ENCODE measurements around the gene RHEB. TPM values are rescaled to one million over a fixed set of nuclear protein-coding genes. Genes with fewer than 3 reads are reported as not detected.

Gene RHEB
- total RNA-seq, 1 donor from 2014 or later: 225 TPM

DNA sequence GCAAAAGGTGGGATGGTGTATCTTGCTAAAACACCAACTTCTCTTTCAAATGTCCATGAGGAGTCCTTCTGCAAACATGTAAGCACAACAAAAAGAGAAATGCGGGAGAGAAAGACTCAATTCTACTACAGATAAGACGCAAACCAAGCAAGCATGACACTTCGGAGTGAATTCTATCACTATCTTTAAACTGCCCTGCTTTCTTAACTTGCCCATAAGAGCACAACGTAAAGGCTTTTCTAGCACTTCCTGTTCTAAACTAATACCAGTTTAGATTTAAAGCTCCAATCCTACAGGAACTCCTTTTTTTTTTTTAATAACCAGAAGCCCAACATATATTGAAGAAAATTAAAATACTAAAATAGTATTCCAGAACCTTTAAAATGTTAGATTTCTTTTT lies 8.4 kb downstream of the RHEB start:
- Mint-ChIP-seq H3K4me1 (peaks cover 2% of the 10 kb centered on the region), H3K9me3 (peaks cover 53% of the 10 kb centered on the region), H3K27me3 (ENCODE audit: insufficient read depth, low read depth) (peaks cover 2% of the 10 kb centered on the region), H3K27ac (no peak overlapping the region), H3K36me3 (peaks cover 57% of the 10 kb centered on the region), H3K4me3 (no peak overlapping the region)
- H3K9me3 ChIP-seq (ENCODE audit: low read depth): no peaks in the 10 kb centered on the region
- peaks cover 10% of the 10 kb centered on the region for H3F3A ChIP-seq (ENCODE audit: low read depth)
- no peak overlapping the region for H3K9ac ChIP-seq
- no peak overlapping the region for H2AFZ ChIP-seq (replicated peaks)
- peaks cover 100% of the 10 kb centered on the region for H3K79me2 ChIP-seq (ENCODE audit: low read depth)
- H3K27me3 ChIP-seq: no peaks in the 10 kb centered on the region
- no peak for DNase-seq (ENCODE audit: low spot score)
- H3K4me2 ChIP-seq: no peak overlapping the region
- H3K27ac ChIP-seq: no peak overlapping the region
- peaks cover 95% of the 10 kb centered on the region for H4K20me1 ChIP-seq (ENCODE audit: low read depth)
- H3K4me3 ChIP-seq: no peak overlapping the region
- TF ChIP-seq EZH2phosphoT487 (IDR thresholded peaks at IDR 0.05) (no peak), EZH2 (IDR thresholded peaks at IDR 0.05) (no peak)
- TF ChIP-seq, protein P1, sequence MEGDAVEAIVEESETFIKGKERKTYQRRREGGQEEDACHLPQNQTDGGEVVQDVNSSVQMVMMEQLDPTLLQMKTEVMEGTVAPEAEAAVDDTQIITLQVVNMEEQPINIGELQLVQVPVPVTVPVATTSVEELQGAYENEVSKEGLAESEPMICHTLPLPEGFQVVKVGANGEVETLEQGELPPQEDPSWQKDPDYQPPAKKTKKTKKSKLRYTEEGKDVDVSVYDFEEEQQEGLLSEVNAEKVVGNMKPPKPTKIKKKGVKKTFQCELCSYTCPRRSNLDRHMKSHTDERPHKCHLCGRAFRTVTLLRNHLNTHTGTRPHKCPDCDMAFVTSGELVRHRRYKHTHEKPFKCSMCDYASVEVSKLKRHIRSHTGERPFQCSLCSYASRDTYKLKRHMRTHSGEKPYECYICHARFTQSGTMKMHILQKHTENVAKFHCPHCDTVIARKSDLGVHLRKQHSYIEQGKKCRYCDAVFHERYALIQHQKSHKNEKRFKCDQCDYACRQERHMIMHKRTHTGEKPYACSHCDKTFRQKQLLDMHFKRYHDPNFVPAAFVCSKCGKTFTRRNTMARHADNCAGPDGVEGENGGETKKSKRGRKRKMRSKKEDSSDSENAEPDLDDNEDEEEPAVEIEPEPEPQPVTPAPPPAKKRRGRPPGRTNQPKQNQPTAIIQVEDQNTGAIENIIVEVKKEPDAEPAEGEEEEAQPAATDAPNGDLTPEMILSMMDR (IDR thresholded peaks at IDR 0.05): no peak
- H3K4me1 ChIP-seq: peaks cover 19% of the 10 kb centered on the region
- H3K36me3 ChIP-seq: no peaks in the 10 kb centered on the region

DNA sequence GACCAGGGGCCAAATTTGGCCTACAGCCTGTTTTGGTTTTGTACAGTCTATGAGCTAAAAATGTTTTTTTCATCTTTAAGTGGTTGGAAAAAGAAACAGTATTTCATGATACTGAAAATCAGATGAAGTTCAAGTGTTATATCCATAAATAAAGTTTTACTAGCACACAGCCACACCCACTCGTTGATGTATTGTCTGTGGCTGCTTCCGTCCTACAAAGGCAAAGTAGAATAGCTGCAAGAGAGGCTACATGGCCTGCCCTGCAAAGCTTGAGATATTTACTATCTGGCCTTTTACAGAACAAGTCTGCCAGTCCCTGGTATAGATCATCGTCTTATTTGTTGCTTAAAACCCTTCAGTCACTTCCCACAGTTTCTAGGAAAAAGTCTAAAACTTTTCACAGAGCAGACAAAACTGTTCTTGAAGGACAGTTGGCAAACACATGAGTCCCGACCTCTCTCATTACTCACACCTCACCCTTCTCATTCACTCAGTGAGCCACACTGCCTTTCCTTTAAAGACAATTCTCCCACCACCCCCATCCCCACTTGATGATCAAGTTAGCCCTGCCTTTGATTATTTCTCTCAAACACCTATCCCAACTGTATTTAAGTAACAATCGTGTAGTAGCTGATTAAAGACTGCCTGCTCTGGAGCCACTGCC lies 9.9 kb downstream of the RHEB start:
- Histone ChIP-seq H3K9ac (no peak overlapping the region), H3K27me3 (no peaks in the 10 kb centered on the region), H3K4me3 (no peak overlapping the region), H3K4me2 (no peak overlapping the region), H3K9me3 (ENCODE audit: low read depth) (no peaks in the 10 kb centered on the region), H3K4me1 (peaks cover 19% of the 10 kb centered on the region), H3K36me3 (no peaks in the 10 kb centered on the region), H2AFZ (replicated peaks) (no peak overlapping the region), H3F3A (ENCODE audit: low read depth) (peaks cover 10% of the 10 kb centered on the region), H3K79me2 (ENCODE audit: low read depth) (peaks cover 100% of the 10 kb centered on the region), H3K27ac (no peak overlapping the region), H4K20me1 (ENCODE audit: low read depth) (peaks cover 93% of the 10 kb centered on the region)
- no peak overlapping the region for H3K4me3 Mint-ChIP-seq
- H3K36me3 Mint-ChIP-seq: peaks cover 52% of the 10 kb centered on the region
- TF ChIP-seq EZH2phosphoT487 (IDR thresholded peaks at IDR 0.05) (no peak), EZH2 (IDR thresholded peaks at IDR 0.05) (no peak)
- TF ChIP-seq, protein P1 (IDR thresholded peaks at IDR 0.05): no peak
- no peak for DNase-seq (ENCODE audit: low spot score)
- peaks cover 2% of the 10 kb centered on the region for H3K4me1 Mint-ChIP-seq
- H3K9me3 Mint-ChIP-seq: peaks cover 47% of the 10 kb centered on the region
- no peak overlapping the region for H3K27ac Mint-ChIP-seq
- no peaks in the 10 kb centered on the region for H3K27me3 Mint-ChIP-seq (ENCODE audit: insufficient read depth, low read depth)

DNA sequence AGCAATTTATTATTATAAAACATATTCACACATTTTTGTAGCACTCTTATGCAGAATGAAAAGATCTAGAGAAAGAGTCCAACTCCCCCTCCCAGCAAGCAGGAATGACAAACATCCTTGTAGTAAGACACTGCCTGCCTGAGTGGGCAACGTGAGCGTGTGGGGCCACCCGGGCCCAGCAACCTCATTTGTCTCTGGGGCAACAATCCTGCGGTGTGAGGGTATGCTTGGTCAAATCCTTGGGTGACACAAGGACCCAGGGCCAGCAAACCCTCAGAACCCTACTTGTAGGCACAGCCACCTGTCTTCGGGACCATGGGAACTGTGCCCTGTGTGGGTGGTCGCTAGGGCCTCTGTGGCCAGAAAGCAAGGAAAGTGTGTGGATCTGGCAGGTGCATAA lies 10.7 kb downstream of the RHEB start:
- Mint-ChIP-seq H3K27me3 (ENCODE audit: insufficient read depth, low read depth) (no peaks in the 10 kb centered on the region), H3K27ac (no peak overlapping the region), H3K4me1 (peaks cover 2% of the 10 kb centered on the region), H3K36me3 (peaks cover 49% of the 10 kb centered on the region), H3K9me3 (peaks cover 47% of the 10 kb centered on the region), H3K4me3 (no peak overlapping the region)
- peaks cover 10% of the 10 kb centered on the region for H3F3A ChIP-seq (ENCODE audit: low read depth)
- H3K4me3 ChIP-seq: no peak overlapping the region
- no peak overlapping the region for H3K27ac ChIP-seq
- peaks cover 100% of the 10 kb centered on the region for H3K79me2 ChIP-seq (ENCODE audit: low read depth)
- H3K36me3 ChIP-seq: no peaks in the 10 kb centered on the region
- no peaks in the 10 kb centered on the region for H3K27me3 ChIP-seq
- no peak for DNase-seq (ENCODE audit: low spot score)
- no peak overlapping the region for H3K9ac ChIP-seq
- no peak for TF ChIP-seq EZH2phosphoT487 (IDR thresholded peaks at IDR 0.05)
- no peak overlapping the region for H3K4me2 ChIP-seq
- H3K4me1 ChIP-seq: peaks cover 19% of the 10 kb centered on the region
- no peaks in the 10 kb centered on the region for H3K9me3 ChIP-seq (ENCODE audit: low read depth)
- H4K20me1 ChIP-seq (ENCODE audit: low read depth): peaks cover 91% of the 10 kb centered on the region
- no peak overlapping the region for H2AFZ ChIP-seq (replicated peaks)

DNA sequence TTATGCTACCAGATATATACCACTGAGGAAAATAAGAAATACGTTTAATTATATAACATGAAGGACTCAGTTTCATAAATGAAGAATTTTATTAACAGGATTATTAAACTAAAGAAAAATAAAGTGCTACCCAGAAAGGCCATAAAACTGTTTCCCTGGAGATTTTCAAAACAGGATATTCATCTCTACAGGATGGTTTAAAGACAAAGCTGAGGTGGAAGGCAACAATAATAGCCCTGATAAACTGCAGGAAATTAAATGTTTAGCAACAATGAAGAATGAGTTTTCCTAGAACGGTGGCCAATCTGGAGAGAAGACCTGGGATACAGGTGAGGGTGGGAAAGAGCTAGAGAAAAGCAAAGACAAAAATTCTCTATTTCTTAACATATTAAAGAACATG lies 11.9 kb downstream of the RHEB start:
- H3K36me3 Mint-ChIP-seq: peaks cover 48% of the 10 kb centered on the region
- Histone ChIP-seq H3K9me3 (ENCODE audit: low read depth) (no peaks in the 10 kb centered on the region), H3K27me3 (no peaks in the 10 kb centered on the region), H3K9ac (no peak overlapping the region), H4K20me1 (ENCODE audit: low read depth) (peaks cover 91% of the 10 kb centered on the region), H3K27ac (no peak overlapping the region), H3F3A (ENCODE audit: low read depth) (peaks cover 10% of the 10 kb centered on the region), H3K4me3 (no peak overlapping the region), H3K4me1 (peaks cover 19% of the 10 kb centered on the region), H3K79me2 (ENCODE audit: low read depth) (peaks cover 100% of the 10 kb centered on the region), H2AFZ (replicated peaks) (no peak overlapping the region), H3K36me3 (no peaks in the 10 kb centered on the region), H3K4me2 (no peak overlapping the region)
- H3K4me3 Mint-ChIP-seq: no peak overlapping the region
- H3K9me3 Mint-ChIP-seq: peaks cover 48% of the 10 kb centered on the region
- no peaks in the 10 kb centered on the region for H3K27me3 Mint-ChIP-seq (ENCODE audit: insufficient read depth, low read depth)
- no peak for DNase-seq (ENCODE audit: low spot score)
- H3K27ac Mint-ChIP-seq: no peak overlapping the region
- H3K4me1 Mint-ChIP-seq: peaks cover 2% of the 10 kb centered on the region
- TF ChIP-seq, protein P1 (IDR thresholded peaks at IDR 0.05): no peak
- TF ChIP-seq EZH2phosphoT487 (IDR thresholded peaks at IDR 0.05): no peak
